Measurements from ENCODE around the gene DYSF. TPM values are rescaled to one million over a fixed set of nuclear protein-coding genes. Genes with fewer than 3 reads are reported as not detected.

The DYSF gene
- total RNA-seq, 4 donors from 2014 or later = 3.7 to 18.7 (median 10.6) TPM

DNA sequence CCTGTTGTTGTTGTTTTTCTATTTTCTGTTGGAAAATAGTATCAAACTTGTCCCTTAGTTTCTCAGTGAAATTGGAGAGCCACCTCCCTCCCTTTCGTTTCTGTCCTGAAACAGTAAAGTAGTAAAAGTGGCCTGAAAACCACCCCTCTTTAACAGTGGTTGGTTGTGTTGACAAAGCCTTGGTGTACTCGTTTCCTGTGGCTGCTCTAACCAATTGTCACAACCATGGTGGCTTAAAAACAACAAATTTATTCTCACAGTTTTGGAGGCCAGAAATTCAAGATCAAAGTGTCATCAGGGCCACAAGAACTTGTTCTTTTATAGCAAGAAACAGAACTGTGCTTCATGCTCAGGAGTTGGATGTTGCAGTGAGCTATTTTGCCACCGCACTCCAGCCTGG, 4.0 kb upstream of the DYSF start:
- peaks cover 21% of the 10 kb centered on the region for H3K27me3 ChIP-seq
- TF ChIP-seq, protein P1, sequence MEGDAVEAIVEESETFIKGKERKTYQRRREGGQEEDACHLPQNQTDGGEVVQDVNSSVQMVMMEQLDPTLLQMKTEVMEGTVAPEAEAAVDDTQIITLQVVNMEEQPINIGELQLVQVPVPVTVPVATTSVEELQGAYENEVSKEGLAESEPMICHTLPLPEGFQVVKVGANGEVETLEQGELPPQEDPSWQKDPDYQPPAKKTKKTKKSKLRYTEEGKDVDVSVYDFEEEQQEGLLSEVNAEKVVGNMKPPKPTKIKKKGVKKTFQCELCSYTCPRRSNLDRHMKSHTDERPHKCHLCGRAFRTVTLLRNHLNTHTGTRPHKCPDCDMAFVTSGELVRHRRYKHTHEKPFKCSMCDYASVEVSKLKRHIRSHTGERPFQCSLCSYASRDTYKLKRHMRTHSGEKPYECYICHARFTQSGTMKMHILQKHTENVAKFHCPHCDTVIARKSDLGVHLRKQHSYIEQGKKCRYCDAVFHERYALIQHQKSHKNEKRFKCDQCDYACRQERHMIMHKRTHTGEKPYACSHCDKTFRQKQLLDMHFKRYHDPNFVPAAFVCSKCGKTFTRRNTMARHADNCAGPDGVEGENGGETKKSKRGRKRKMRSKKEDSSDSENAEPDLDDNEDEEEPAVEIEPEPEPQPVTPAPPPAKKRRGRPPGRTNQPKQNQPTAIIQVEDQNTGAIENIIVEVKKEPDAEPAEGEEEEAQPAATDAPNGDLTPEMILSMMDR (IDR thresholded peaks at IDR 0.05) = no peak
- TF ChIP-seq EP300 (IDR thresholded peaks at IDR 0.05; ENCODE audit: low read depth) = no peak
- TF ChIP-seq POLR2A (IDR thresholded peaks at IDR 0.05) = no peak
- no peak for TF ChIP-seq POLR2AphosphoS5 (IDR thresholded peaks at IDR 0.05)
- WGBS, 2 donors (ENCODE audit: low coverage in 1 of 2) = 49 to 60% methylated on average over 2 to 3 of the region's 3 CpGs
- in situ Hi-C loops (cut with MboI; ENCODE audit: low pct_ligation_motif_present in 1 of 4, low pct_unique_long_range_greater_than_20kb in 1 of 4, low sequenced_read_pairs in 3 of 4) (no loop called here), intact Hi-C loops (cut with DNase I; ENCODE audit: low total_unique reads) (loop anchor here (5.0 kb wide), 1 partner anchor 652 kb away; no protein-coding TSS in a partner anchor)
- H3K9me3 ChIP-seq = no peaks in the 10 kb centered on the region
- H3K36me3 ChIP-seq = no peaks in the 10 kb centered on the region
- H3K4me1 ChIP-seq = peaks cover 0 to 22% (median 11%) of the 10 kb centered on the region in 4 donors
- no peak overlapping the region for H3K27ac ChIP-seq
- no peak overlapping the region for H3K4me3 ChIP-seq
- DNase-seq = no peak

DNA sequence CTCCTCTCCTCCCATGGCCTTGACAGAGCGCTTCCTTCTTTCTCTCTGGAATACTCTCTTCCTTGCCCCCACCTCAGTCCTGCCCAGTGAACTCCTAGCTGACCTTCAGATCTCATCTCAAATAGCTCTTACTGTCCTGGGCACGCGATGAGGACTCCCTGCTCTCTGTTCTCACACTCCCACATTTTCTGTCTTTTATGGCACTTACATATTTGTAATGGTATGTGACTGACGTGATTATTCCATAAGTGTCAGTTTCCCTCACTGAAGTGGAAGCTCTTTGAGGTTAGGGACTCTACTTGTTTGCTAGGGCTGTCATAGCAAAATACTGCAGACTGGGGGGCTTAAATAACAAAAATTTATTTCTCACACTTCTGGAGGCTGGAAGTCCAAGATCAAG, 1.7 kb upstream of the DYSF start:
- DNase-seq = no peak
- H3K36me3 ChIP-seq = no peaks in the 10 kb centered on the region
- H3K9me3 ChIP-seq = no peaks in the 10 kb centered on the region
- H3K4me3 ChIP-seq = no peak overlapping the region
- no peak overlapping the region for H3K27ac ChIP-seq
- intact Hi-C loops (cut with DNase I; ENCODE audit: low total_unique reads) (no loop called here), in situ Hi-C loops (cut with MboI; ENCODE audit: low pct_ligation_motif_present in 1 of 4, low pct_unique_long_range_greater_than_20kb in 1 of 4, low sequenced_read_pairs in 3 of 4) (no loop called here)
- H3K27me3 ChIP-seq = peaks cover 36% of the 10 kb centered on the region
- H3K4me1 ChIP-seq = peaks cover 5 to 44% (median 23%) of the 10 kb centered on the region in 4 donors
- 83% methylated on average over 1 to 4 of the region's 4 CpGs for WGBS, 2 donors (ENCODE audit: low coverage in 1 of 2)
- TF ChIP-seq EP300 (IDR thresholded peaks at IDR 0.05; ENCODE audit: low read depth) (no peak), POLR2AphosphoS5 (IDR thresholded peaks at IDR 0.05) (no peak), POLR2A (IDR thresholded peaks at IDR 0.05) (no peak)
- TF ChIP-seq, protein P1 (IDR thresholded peaks at IDR 0.05) = no peak

DNA sequence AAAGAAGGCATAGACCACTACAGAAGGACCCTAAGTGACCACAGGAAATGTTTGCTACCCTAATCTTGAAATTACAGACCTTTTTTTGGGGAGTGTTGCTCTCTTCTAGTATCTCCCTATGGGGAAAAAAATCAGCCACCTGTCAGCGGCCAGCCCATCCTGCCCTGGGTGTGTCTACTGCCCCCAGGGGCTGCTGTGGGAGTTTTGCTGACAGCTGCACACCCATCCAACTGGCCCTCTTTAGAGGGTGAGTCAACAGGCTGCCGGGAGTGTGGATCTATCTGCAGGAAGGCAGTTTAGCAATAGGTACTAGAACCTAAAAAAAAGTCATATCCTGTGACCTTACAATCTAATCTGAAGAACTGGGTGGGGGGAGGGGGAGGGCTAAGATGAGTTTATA, 796 bp upstream of the DYSF start:
- in situ Hi-C loops (cut with MboI; ENCODE audit: low pct_ligation_motif_present in 1 of 4, low pct_unique_long_range_greater_than_20kb in 1 of 4, low sequenced_read_pairs in 3 of 4) = no loop called here
- H3K27ac ChIP-seq = peak overlapping the region in 2 of 4 donors; percentile 7 to 61
- TF ChIP-seq POLR2AphosphoS5 (IDR thresholded peaks at IDR 0.05) (no peak), POLR2A (IDR thresholded peaks at IDR 0.05) (no peak), EP300 (IDR thresholded peaks at IDR 0.05; ENCODE audit: low read depth) (no peak)
- TF ChIP-seq, protein P1 (IDR thresholded peaks at IDR 0.05) = no peak

DNA sequence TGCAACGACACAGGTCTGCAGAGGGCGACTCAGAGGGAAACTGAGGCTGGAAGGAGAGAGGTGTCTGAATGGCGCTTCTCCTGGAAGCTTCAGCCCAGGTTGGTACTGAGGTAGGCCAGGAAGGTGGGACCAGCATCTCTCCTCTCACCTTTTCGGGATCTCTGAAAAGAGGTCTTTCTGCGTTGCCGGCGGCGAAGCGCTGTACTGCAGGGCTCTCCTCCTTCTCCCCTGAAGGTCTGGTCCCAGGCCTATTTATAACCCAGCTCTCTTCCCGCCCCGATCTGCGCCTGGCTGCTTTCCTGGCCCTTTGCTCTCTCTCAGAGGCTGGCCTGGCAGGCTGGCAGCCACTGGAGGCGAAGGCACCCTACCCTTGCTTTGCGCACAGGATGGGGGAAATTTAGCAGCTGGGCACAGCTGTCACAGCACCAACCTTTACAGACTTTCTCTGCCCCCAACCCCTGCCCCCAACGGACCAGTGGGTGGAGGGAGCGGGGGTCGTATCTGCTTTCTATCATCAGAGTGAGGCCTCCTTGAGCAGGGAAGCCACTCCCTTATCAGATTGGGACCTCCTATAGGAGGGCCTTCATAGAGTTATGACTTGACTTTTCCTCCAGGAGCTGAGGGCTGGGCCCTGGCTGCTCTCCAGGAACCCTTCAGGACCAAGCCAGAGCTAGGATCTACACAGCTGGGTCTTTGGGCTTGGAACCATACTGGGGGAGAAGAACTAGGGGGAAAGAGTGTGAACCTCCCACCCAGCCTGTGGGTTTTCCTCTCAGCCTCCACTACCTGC, 1.1 kb downstream of the DYSF start:
- no peak for DNase-seq
- Histone ChIP-seq H3K27me3 (peaks cover 36% of the 10 kb centered on the region), H3K4me3 (peak overlapping the region in 3 of 4 donors; percentile 34 to 55 (median 48)), H3K4me1 (peaks cover 8 to 54% (median 30%) of the 10 kb centered on the region in 4 donors), H3K36me3 (no peaks in the 10 kb centered on the region), H3K27ac (peak overlapping the region; percentile 61 to 76 (median 65)), H3K9me3 (no peaks in the 10 kb centered on the region)
- intact Hi-C loops (cut with DNase I; ENCODE audit: low total_unique reads) (no loop called here), in situ Hi-C loops (cut with MboI; ENCODE audit: low pct_ligation_motif_present in 1 of 4, low pct_unique_long_range_greater_than_20kb in 1 of 4, low sequenced_read_pairs in 3 of 4) (no loop called here)
- no peak for TF ChIP-seq EP300 (IDR thresholded peaks at IDR 0.05; ENCODE audit: low read depth)
- TF ChIP-seq POLR2A (IDR thresholded peaks at IDR 0.05) = no peak
- peak in 1 of 3 donors; percentile 30 for TF ChIP-seq POLR2AphosphoS5 (IDR thresholded peaks at IDR 0.05)
- TF ChIP-seq, protein P1 (IDR thresholded peaks at IDR 0.05) = no peak
- 52% methylated on average over 17 of the region's 17 CpGs; no CpG with 5 or more reads in 1 of the 2 donors for WGBS, 2 donors (ENCODE audit: low coverage in 1 of 2)

More for the DNA sequence above, 796 bp upstream of the DYSF start:
- Histone ChIP-seq H3K4me1 (peaks cover 8 to 50% (median 28%) of the 10 kb centered on the region in 4 donors), H3K9me3 (no peaks in the 10 kb centered on the region), H3K4me3 (no peak overlapping the region), H3K27me3 (peaks cover 36% of the 10 kb centered on the region), H3K36me3 (no peaks in the 10 kb centered on the region)
- DNase-seq = no peak
- 39% methylated on average over 2 of the region's 2 CpGs; no CpG with 5 or more reads in 1 of the 2 donors for WGBS, 2 donors (ENCODE audit: low coverage in 1 of 2)
- intact Hi-C loops (cut with DNase I; ENCODE audit: low total_unique reads) = no loop called here

Measured in transverse colon (tissue), 4 donors.